ENCODE measurements around the gene WFS1.

GRCh38 chr4:6239486-6239885, 30.2 kb upstream of the WFS1 start:
- no peak for TF ChIP-seq EZH2 (IDR thresholded peaks at IDR 0.05)
- no peak for TF ChIP-seq POLR2AphosphoS5 (IDR thresholded peaks at IDR 0.05; ENCODE audit: borderline replicate concordance, low read depth, low read length)

Data from SK-N-MC (cell line).